ENCODE data around the gene IDS. TPM values are rescaled to one million over a fixed set of nuclear protein-coding genes. Genes with fewer than 3 reads are reported as not detected.

Gene IDS
- total RNA-seq, 2 donors from 2014 or later: 23.9 to 32.5 TPM

DNA sequence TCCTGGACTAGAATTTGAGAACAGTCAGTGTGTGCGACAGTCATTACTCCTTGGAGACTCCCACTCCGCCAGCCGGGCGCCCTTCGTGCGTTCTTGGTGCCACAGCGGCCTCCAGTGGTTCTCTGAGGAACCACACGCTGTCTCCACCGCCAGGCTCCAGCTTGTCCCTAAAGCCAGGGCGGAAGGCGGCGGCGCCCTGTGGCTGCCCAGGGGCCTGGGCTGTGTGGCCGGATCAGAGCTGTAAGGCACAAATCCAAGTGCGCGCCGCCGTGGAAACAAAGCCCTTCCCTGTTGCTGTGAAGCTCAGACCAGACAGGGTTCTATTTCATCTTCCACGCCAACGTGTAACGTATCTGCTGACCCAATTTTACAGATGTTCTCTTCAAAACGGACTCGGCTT is 34.2 kb downstream of the IDS start:
- no peaks in the 10 kb centered on the region for H3K9me3 ChIP-seq
- H3K4me3 ChIP-seq: no peak overlapping the region
- no peaks in the 10 kb centered on the region for H3K4me1 ChIP-seq
- H3K9ac ChIP-seq (ENCODE audit: low read depth in 2 of 2, low read length in 2 of 2): no peak overlapping the region
- no peak overlapping the region for H3K27ac ChIP-seq
- H3K36me3 ChIP-seq: no peaks in the 10 kb centered on the region
- peak; percentile 67 for DNase-seq
- intact Hi-C loops (cut with DNase I): loop anchor here (5.0 kb wide), 1 partner anchor 1424 kb away; no protein-coding TSS in a partner anchor
- H3K27me3 ChIP-seq: no peaks in the 10 kb centered on the region
- TF ChIP-seq, protein P1, sequence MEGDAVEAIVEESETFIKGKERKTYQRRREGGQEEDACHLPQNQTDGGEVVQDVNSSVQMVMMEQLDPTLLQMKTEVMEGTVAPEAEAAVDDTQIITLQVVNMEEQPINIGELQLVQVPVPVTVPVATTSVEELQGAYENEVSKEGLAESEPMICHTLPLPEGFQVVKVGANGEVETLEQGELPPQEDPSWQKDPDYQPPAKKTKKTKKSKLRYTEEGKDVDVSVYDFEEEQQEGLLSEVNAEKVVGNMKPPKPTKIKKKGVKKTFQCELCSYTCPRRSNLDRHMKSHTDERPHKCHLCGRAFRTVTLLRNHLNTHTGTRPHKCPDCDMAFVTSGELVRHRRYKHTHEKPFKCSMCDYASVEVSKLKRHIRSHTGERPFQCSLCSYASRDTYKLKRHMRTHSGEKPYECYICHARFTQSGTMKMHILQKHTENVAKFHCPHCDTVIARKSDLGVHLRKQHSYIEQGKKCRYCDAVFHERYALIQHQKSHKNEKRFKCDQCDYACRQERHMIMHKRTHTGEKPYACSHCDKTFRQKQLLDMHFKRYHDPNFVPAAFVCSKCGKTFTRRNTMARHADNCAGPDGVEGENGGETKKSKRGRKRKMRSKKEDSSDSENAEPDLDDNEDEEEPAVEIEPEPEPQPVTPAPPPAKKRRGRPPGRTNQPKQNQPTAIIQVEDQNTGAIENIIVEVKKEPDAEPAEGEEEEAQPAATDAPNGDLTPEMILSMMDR (IDR thresholded peaks at IDR 0.05): peak; percentile 76

DNA sequence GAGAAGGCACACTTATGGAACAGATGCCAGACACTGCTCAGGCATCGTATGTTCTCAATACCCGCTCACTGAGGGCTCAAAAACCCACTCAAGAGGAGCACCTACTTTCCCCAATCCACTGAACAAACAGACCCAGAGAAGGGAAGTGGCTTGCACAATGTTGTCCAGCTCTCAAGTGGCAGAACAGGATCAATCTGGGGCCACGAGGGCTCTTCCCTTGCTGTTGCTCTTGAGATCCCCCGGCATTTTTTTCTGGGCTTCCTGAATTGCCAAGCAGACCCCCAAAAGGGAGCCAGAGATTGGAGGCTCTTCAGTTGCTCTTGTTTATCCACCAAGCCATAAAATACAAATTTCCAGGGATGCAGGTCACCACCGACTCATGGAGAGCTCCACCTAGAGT is 35.7 kb downstream of the IDS start:
- H3K27ac ChIP-seq: no peak overlapping the region
- no peak overlapping the region for H3K4me3 ChIP-seq
- intact Hi-C loops (cut with DNase I): no loop called here
- H3K27me3 ChIP-seq: no peaks in the 10 kb centered on the region
- H3K36me3 ChIP-seq: no peaks in the 10 kb centered on the region
- no peaks in the 10 kb centered on the region for H3K9me3 ChIP-seq
- TF ChIP-seq, protein P1 (IDR thresholded peaks at IDR 0.05): no peak
- H3K9ac ChIP-seq (ENCODE audit: low read depth in 2 of 2, low read length in 2 of 2): no peak overlapping the region
- H3K4me1 ChIP-seq: no peaks in the 10 kb centered on the region
- no peak for DNase-seq

DNA sequence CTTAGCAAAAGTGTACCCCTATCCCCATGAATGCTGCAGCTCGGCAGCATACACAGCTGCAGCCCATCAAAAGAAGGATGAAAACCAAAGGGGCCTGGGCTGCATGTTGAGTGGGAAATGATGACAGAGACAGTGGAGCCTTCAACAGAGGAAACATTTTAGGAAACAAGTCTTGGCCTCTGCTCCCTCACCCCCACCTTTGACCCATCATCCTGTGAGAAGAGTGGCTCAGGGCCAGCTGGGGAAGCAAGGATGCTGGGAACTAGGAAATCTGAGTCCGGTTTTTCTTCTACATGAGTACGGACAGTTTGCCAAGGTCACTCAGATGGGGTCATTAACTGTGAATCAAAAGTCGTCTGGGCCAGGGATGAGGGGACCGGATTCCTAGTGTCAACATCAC is 37.2 kb downstream of the IDS start:
- H3K9ac ChIP-seq (ENCODE audit: low read depth in 2 of 2, low read length in 2 of 2): no peak overlapping the region
- no peak overlapping the region for H3K27ac ChIP-seq
- H3K4me3 ChIP-seq: no peak overlapping the region
- H3K36me3 ChIP-seq: no peaks in the 10 kb centered on the region
- no peak for DNase-seq
- no peaks in the 10 kb centered on the region for H3K9me3 ChIP-seq
- TF ChIP-seq, protein P1 (IDR thresholded peaks at IDR 0.05): no peak
- intact Hi-C loops (cut with DNase I): no loop called here
- no peaks in the 10 kb centered on the region for H3K27me3 ChIP-seq
- H3K4me1 ChIP-seq: no peaks in the 10 kb centered on the region

DNA sequence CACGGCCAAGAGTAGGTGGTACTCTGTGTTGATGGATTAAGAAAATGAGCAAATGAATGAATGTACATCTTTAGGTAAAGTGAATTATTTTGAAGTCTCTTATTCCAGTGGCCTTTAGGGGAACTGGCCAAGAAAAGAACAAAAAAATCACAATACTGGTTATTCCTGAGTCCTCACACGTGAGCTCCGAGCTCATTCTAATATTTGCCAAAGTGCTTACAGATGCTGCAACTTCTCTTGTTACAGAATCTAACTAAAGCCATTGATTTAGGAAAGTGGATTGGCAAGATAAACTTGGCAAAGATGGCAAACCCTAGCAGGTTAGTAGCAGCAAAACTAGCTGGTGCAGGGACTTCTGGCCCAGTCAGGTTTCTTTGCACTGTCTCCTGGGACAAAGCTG is 37.6 kb downstream of the IDS start:
- H3K36me3 ChIP-seq: no peaks in the 10 kb centered on the region
- no peaks in the 10 kb centered on the region for H3K9me3 ChIP-seq
- intact Hi-C loops (cut with DNase I): no loop called here
- no peak overlapping the region for H3K9ac ChIP-seq (ENCODE audit: low read depth in 2 of 2, low read length in 2 of 2)
- no peak overlapping the region for H3K27ac ChIP-seq
- no peak overlapping the region for H3K4me3 ChIP-seq
- no peaks in the 10 kb centered on the region for H3K27me3 ChIP-seq
- TF ChIP-seq, protein P1 (IDR thresholded peaks at IDR 0.05): no peak
- DNase-seq: no peak
- no peaks in the 10 kb centered on the region for H3K4me1 ChIP-seq

DNA sequence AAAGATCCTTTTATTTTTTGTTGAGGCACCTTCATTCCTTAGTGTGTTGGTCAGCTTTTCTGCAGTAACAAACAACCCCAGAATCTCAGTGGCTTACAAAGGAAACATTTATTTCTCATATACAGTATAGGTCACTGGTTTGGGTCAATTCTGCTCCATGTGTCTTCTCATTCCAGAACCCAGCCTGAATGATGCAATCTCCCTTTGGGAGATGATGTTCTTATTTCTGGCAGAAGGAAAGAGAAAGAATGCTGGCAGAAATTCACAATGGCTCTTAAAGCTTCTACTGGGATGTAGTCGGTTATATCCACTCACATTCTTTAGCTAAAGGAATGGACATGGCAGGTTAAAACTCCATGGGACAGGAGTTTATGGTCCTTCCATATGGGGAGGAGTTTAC is 42.3 kb downstream of the IDS start:
- TF ChIP-seq, protein P1 (IDR thresholded peaks at IDR 0.05): no peak
- intact Hi-C loops (cut with DNase I): no loop called here
- H3K9me3 ChIP-seq: no peaks in the 10 kb centered on the region
- DNase-seq: no peak
- no peak overlapping the region for H3K27ac ChIP-seq
- no peaks in the 10 kb centered on the region for H3K27me3 ChIP-seq
- no peaks in the 10 kb centered on the region for H3K36me3 ChIP-seq
- H3K4me1 ChIP-seq: no peaks in the 10 kb centered on the region
- no peak overlapping the region for H3K4me3 ChIP-seq
- H3K9ac ChIP-seq (ENCODE audit: low read depth in 2 of 2, low read length in 2 of 2): no peak overlapping the region

DNA sequence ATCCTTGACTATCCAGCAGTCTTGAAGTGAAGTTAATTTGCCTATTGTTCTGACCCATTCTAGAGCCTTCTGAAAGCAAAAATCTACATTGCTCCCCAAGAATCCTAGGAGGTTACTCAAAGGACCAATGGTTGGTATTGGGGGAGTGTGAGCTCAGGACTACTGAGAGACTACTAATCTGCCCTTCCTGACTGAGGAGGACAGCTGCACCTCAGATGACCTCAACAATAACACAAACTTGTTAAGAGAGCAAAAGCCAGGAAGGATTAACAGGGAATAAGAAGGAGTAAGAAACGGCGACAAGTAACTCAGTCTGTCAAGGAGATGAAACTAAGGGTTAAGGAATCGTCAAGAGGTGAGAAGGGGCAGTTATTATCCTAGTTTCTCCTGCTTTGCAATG is 43.4 kb downstream of the IDS start:
- intact Hi-C loops (cut with DNase I): no loop called here
- Histone ChIP-seq H3K9ac (ENCODE audit: low read depth in 2 of 2, low read length in 2 of 2) (no peak overlapping the region), H3K4me1 (no peaks in the 10 kb centered on the region), H3K27ac (no peak overlapping the region), H3K27me3 (no peaks in the 10 kb centered on the region), H3K9me3 (no peaks in the 10 kb centered on the region), H3K36me3 (no peaks in the 10 kb centered on the region), H3K4me3 (no peak overlapping the region)
- DNase-seq: no peak
- TF ChIP-seq, protein P1 (IDR thresholded peaks at IDR 0.05): no peak

Measured in colonic mucosa (tissue), 4 donors.